K562 (cell line): ENCODE results near the gene LIPE. TPM values are rescaled to one million over a fixed set of nuclear protein-coding genes. Genes with fewer than 3 reads are reported as not detected.

Source experiments
- ARID4B ChIP-seq: sonication (generic); formaldehyde crosslinking; IDR thresholded peaks from 2 replicates; pipeline ENCODE4 v1.8.0; 2022; ENCODE audit warnings: mild to moderate bottlenecking, missing genetic modification reagents
- HMGN3 ChIP-seq: IDR thresholded peaks from 2 replicates; pipeline ENCODE4 v1.6.1; 2011; ENCODE audit warnings: borderline replicate concordance, low read depth, mild to moderate bottlenecking, mixed read lengths, low read length; ENCODE audit not compliant: insufficient read length; ENCODE audit errors: extremely low read depth
- KDM2B ChIP-seq: fragments of 250-450 bp; sonication (Bioruptor Pico); IDR thresholded peaks from 2 replicates; pipeline ENCODE4 v1.8.0; 2021; ENCODE audit warnings: mild to moderate bottlenecking, moderate library complexity
- PCBP2 ChIP-seq: fragments of 200-400 bp; formaldehyde crosslinking; IDR thresholded peaks from 2 replicates; pipeline ENCODE4 v1.6.1; 2018; ENCODE audit warnings: low read length, low read depth, mild to moderate bottlenecking, moderate library complexity; ENCODE audit not compliant: poor library complexity, severe bottlenecking
- RBM14 ChIP-seq: fragments of 200-400 bp; formaldehyde crosslinking; IDR thresholded peaks from 2 replicates; pipeline ENCODE4 v1.6.1; 2018; ENCODE audit warnings: low read depth, mild to moderate bottlenecking, low read length, moderate library complexity, borderline replicate concordance; ENCODE audit not compliant: insufficient read depth
- RBM39 ChIP-seq: fragments of 200-400 bp; formaldehyde crosslinking; optimal IDR thresholded peaks from 2 replicates; pipeline ENCODE3; 2018; ENCODE audit warnings: low read depth, low read length
- SETDB1 ChIP-seq: IDR thresholded peaks from one replicate; pipeline ENCODE4 v1.6.1; 2012; ENCODE audit warnings: low read length, control low read depth, inconsistent platforms
- SLC30A9 ChIP-seq: fragments of 250-450 bp; sonication (Bioruptor Pico); IDR thresholded peaks from 2 replicates; pipeline ENCODE4 v1.8.0; 2022; ENCODE audit warnings: mild to moderate bottlenecking, moderate library complexity
- TCF7L2 ChIP-seq: fragments of 150-350 bp; IDR thresholded peaks from 2 replicates; pipeline ENCODE4 v1.6.1; 2016; ENCODE audit warnings: low read depth, mild to moderate bottlenecking, low read length, moderate library complexity
- ZC3H11A ChIP-seq: IDR thresholded peaks from 2 replicates; pipeline ENCODE4 v1.6.1; 2012; ENCODE audit warnings: low read depth, low read length, improper control_type of control experiment
- ZNF12 ChIP-seq: sonication (generic); formaldehyde crosslinking; IDR thresholded peaks from 2 replicates; pipeline ENCODE4 v1.4.0; 2020; ENCODE audit warnings: mild to moderate bottlenecking, missing genetic modification reagents
- ZNF232 ChIP-seq: sonication (generic); formaldehyde crosslinking; IDR thresholded peaks from 2 replicates; pipeline ENCODE4 v1.8.0; 2022; ENCODE audit warnings: mild to moderate bottlenecking, missing genetic modification reagents
- ZNF3 ChIP-seq: fragments of 250-450 bp; sonication (Bioruptor Pico); IDR thresholded peaks from 2 replicates; pipeline ENCODE4 v1.5.0; 2021; ENCODE audit warnings: mild to moderate bottlenecking, moderate library complexity
- polyA plus RNA-seq, 8 experiments: library from polyadenylated mRNA; depleted of rRNA in 4 of 8; stranded (reverse) in 5 of 8; unstranded in 3 of 8; fragments of >200 nt; fragmentation: Nextera tagmentation in 2 of 8; fragmentation: Illumina TruSeq in 1 of 8; extraction: Ambion mirVana in 2 of 8; extraction: Trizol in 1 of 8; gene quantifications; 2 replicates each; pipeline versions ENCODE4 v1.2.1 to v1.2.3, GENCODE V29; 2011 to 2014; ENCODE audit warnings: inconsistent platforms in 1 of 8, missing spikeins in 1 of 8
- total RNA-seq, 7 experiments: library from RNA; depleted of rRNA in 6 of 7; stranded (reverse); fragments of >200 nt in 6 of 7; fragmentation: Illumina TruSeq in 2 of 7; extraction: Trizol in 2 of 7; gene quantifications; 2 replicates each; pipeline versions ENCODE4 v1.2.1 to v1.2.3, GENCODE V29; 2011 to 2021; ENCODE audit warnings: low replicate concordance in 1 of 7
- TF ChIP-seq, protein P1 (sequence below), 2 experiments: fragments of 200-800 bp in 1 of 2; sonication (Bioruptor generic) in 1 of 2; sonication (generic) in 1 of 2; formaldehyde crosslinking in 1 of 2; IDR thresholded peaks in 1 of 2; conservative IDR thresholded peaks in 1 of 2; 2 replicates each; pipeline versions ENCODE4 v1.5.0 to v1.6.1; 2016 to 2020; ENCODE audit warnings: missing compliant biosample characterization in 1 of 2, missing genetic modification characterization in 1 of 2, missing genetic modification reagents in 1 of 2
- TF ChIP-seq, protein P2 (sequence below): fragments of 450-650 bp; IDR thresholded peaks from 2 replicates; pipeline ENCODE4 v1.6.1; 2016
- TF ChIP-seq, protein P3 (sequence below): IDR thresholded peaks from 3 replicates; pipeline ENCODE4 v1.6.1; 2011; ENCODE audit warnings: borderline replicate concordance, mild to moderate bottlenecking, moderate library complexity; ENCODE audit not compliant: insufficient read length; ENCODE audit errors: extremely low read depth

Gene LIPE
- total and polyA plus RNA-seq, 9 of the 15 experiments (the other 6 are each of a cell fraction or from before 2014, with no cell fraction given) = 0.22 TPM; not detected in 8

DNA sequence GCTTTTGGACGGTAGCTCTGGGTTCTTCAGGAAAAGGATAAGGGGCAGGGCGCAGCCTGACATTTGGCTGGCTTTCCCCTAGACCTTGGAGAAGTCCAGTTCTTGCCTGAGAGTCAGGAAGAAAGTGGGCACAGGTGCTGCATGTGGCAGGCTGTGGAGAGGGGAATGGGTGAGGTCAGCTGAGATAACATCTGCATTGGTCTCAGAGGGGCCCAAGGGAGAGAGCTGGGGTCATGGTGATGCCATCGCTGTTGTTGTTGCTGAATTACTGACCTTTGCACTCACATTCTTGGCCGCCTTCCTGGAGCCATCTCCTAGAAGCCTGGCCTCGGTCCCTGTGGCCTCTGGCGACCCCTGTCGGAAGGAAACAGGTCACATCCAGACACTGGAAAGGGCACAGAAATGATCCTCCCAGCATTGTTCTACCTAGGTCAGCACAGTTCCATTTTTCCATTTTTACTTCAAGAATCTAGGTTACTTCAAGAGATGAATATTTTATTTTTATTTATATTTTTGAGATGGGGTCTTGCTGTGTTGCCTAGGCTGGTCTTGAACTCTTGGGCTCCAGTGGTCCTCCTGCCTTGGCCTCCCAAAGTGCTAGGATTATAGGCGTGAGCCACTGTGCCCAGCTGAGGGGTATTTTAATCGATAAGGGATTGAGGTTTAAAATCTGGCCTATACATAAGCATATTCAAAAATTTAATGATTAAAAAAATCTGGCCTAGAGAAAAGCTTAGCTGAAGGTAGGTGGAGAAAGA lies 6.5 kb upstream of the LIPE start (continued):
- TF ChIP-seq ZNF12 (no peak), SLC30A9 (CRISPR knock-in tag) (no peak), RBM14 (no peak), HMGN3 (no peak), ARID4B (no peak), RBM39 (no peak), ZC3H11A (no peak), ZNF232 (CRISPR knock-in tag) (no peak), PCBP2 (no peak), ZNF3 (CRISPR knock-in tag) (no peak), SETDB1 (no peak), TCF7L2 (no peak), KDM2B (no peak)
- TF ChIP-seq, protein P1, sequence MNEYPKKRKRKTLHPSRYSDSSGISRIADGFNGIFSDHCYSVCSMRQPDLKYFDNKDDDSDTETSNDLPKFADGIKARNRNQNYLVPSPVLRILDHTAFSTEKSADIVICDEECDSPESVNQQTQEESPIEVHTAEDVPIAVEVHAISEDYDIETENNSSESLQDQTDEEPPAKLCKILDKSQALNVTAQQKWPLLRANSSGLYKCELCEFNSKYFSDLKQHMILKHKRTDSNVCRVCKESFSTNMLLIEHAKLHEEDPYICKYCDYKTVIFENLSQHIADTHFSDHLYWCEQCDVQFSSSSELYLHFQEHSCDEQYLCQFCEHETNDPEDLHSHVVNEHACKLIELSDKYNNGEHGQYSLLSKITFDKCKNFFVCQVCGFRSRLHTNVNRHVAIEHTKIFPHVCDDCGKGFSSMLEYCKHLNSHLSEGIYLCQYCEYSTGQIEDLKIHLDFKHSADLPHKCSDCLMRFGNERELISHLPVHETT (CRISPR knock-in tag; conservative IDR thresholded peaks at IDR 0.05 in 1 of 2, IDR thresholded peaks at IDR 0.05 in 1 of 2) = no peak
- TF ChIP-seq, protein P2, sequence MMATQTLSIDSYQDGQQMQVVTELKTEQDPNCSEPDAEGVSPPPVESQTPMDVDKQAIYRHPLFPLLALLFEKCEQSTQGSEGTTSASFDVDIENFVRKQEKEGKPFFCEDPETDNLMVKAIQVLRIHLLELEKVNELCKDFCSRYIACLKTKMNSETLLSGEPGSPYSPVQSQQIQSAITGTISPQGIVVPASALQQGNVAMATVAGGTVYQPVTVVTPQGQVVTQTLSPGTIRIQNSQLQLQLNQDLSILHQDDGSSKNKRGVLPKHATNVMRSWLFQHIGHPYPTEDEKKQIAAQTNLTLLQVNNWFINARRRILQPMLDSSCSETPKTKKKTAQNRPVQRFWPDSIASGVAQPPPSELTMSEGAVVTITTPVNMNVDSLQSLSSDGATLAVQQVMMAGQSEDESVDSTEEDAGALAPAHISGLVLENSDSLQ = no peak
- TF ChIP-seq, protein P3, sequence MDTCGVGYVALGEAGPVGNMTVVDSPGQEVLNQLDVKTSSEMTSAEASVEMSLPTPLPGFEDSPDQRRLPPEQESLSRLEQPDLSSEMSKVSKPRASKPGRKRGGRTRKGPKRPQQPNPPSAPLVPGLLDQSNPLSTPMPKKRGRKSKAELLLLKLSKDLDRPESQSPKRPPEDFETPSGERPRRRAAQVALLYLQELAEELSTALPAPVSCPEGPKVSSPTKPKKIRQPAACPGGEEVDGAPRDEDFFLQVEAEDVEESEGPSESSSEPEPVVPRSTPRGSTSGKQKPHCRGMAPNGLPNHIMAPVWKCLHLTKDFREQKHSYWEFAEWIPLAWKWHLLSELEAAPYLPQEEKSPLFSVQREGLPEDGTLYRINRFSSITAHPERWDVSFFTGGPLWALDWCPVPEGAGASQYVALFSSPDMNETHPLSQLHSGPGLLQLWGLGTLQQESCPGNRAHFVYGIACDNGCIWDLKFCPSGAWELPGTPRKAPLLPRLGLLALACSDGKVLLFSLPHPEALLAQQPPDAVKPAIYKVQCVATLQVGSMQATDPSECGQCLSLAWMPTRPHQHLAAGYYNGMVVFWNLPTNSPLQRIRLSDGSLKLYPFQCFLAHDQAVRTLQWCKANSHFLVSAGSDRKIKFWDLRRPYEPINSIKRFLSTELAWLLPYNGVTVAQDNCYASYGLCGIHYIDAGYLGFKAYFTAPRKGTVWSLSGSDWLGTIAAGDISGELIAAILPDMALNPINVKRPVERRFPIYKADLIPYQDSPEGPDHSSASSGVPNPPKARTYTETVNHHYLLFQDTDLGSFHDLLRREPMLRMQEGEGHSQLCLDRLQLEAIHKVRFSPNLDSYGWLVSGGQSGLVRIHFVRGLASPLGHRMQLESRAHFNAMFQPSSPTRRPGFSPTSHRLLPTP = no peak
